ENCODE measurements around the gene HOXA9. TPM values are rescaled to one million over a fixed set of nuclear protein-coding genes. Genes with fewer than 3 reads are reported as not detected.

HOXA9 gene
- total and polyA plus RNA-seq, 2 of the 8 experiments (the other 6 are each of a cell fraction or from before 2014, with no cell fraction given): not detected

DNA sequence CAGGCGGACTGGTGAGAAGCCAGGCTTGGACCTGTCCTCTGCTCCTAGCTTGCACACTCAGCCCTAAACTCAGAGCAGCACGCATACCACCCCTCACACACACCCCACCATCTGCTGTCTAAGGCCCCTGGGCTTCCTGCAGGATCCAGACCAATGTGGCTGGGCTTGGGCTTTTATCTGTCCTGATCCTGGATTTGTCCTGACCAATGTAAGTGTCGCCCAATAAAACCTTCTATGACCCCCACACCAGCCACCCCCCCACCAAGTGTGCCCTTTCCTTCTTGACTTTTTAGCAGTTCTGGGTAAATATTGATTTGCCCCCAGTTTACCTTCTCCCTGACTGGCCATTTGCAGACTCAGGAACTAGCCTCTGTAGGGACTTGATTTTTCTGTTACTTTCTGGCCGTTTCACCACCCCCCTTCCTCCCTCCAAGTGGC, 36.3 kb upstream of the HOXA9 start:
- no peak overlapping the region for H2AFZ ChIP-seq (ENCODE audit: low read length)
- CTCF ChIA-PET (ENCODE audit: partially characterized antibody): interaction anchor here (0.7 to 3.9 kb wide), 6 partner anchors 7 to 572 kb away, joined by 4 to 23 read pairs (median 5); no protein-coding TSS in a partner anchor
- TF ChIP-seq HDAC2 (IDR thresholded peaks at IDR 0.05; ENCODE audit: borderline replicate concordance in 1 of 2, low read depth in 2 of 2, low read length in 2 of 2) (no peak), ZNF274 (IDR thresholded peaks at IDR 0.05; ENCODE audit: borderline replicate concordance, extremely low read depth, low read length) (no peak), SIN3A (conservative IDR thresholded peaks at IDR 0.05 in 1 of 2, IDR thresholded peaks at IDR 0.05 in 1 of 2; ENCODE audit: low read depth in 1 of 2, low read length in 2 of 2) (no peak), POLR2AphosphoS5 (IDR thresholded peaks at IDR 0.05; ENCODE audit: low read depth, low read length) (no peak), RAD21 (IDR thresholded peaks at IDR 0.05 in 1 of 2, conservative IDR thresholded peaks at IDR 0.05 in 1 of 2; ENCODE audit: low read depth in 2 of 2, low read length in 2 of 2) (no peak), POLR2A (IDR thresholded peaks at IDR 0.05; ENCODE audit: control extremely low read depth in 1 of 2, low read depth in 2 of 2, low read length in 2 of 2) (no peak), MAFK (IDR thresholded peaks at IDR 0.05; ENCODE audit: low read depth, low read length) (no peak), RBBP5 (IDR thresholded peaks at IDR 0.05; ENCODE audit: borderline replicate concordance, low read depth, low read length) (no peak)
- TF ChIP-seq, protein P1, sequence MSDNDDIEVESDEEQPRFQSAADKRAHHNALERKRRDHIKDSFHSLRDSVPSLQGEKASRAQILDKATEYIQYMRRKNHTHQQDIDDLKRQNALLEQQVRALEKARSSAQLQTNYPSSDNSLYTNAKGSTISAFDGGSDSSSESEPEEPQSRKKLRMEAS (IDR thresholded peaks at IDR 0.05): no peak
- TF ChIP-seq, protein P2, sequence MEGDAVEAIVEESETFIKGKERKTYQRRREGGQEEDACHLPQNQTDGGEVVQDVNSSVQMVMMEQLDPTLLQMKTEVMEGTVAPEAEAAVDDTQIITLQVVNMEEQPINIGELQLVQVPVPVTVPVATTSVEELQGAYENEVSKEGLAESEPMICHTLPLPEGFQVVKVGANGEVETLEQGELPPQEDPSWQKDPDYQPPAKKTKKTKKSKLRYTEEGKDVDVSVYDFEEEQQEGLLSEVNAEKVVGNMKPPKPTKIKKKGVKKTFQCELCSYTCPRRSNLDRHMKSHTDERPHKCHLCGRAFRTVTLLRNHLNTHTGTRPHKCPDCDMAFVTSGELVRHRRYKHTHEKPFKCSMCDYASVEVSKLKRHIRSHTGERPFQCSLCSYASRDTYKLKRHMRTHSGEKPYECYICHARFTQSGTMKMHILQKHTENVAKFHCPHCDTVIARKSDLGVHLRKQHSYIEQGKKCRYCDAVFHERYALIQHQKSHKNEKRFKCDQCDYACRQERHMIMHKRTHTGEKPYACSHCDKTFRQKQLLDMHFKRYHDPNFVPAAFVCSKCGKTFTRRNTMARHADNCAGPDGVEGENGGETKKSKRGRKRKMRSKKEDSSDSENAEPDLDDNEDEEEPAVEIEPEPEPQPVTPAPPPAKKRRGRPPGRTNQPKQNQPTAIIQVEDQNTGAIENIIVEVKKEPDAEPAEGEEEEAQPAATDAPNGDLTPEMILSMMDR (IDR thresholded peaks at IDR 0.05; ENCODE audit: control extremely low read depth in 1 of 3, insufficient read depth in 1 of 3, low read depth in 1 of 3, low read length in 3 of 3): no peak

More for the DNA sequence above, 36.3 kb upstream of the HOXA9 start:
- Histone ChIP-seq H3K9ac (replicated peaks in 1 of 4; ENCODE audit: extremely low read depth in 1 of 4, low read depth in 3 of 4, low read length in 3 of 4) (no peak overlapping the region), H4K5ac (ENCODE audit: insufficient read length, low read depth, low read length) (no peak overlapping the region), H3K4me3 (ENCODE audit: extremely low read depth in 1 of 4, insufficient read depth in 2 of 4, low read depth in 3 of 4, low read length in 4 of 4) (no peak overlapping the region), H4K91ac (replicated peaks; ENCODE audit: insufficient read length, low read length) (no peak overlapping the region), H2BK20ac (ENCODE audit: low read length) (no peak overlapping the region), H2BK5ac (ENCODE audit: low read depth, low read length) (no peak overlapping the region), H4K20me1 (replicated peaks in 1 of 2; ENCODE audit: control insufficient read depth in 1 of 2, insufficient read depth in 2 of 2, low read length in 2 of 2) (peaks cover 40 to 49% of the 10 kb centered on the region in 2 experiments), H3K27me3 (replicated peaks in 1 of 4; ENCODE audit: control insufficient read depth in 3 of 4, extremely low read depth in 1 of 4, insufficient read depth in 3 of 4, low read length in 3 of 4) (peaks cover 95 to 100% (median 100%) of the 10 kb centered on the region in 4 experiments), H3K27ac (ENCODE audit: low read depth, low read length) (no peak overlapping the region), H3K4me2 (ENCODE audit: insufficient read depth in 1 of 2, low read depth in 2 of 2, low read length in 2 of 2) (no peak overlapping the region; a peak in 1 of 4 replicates), H2AK5ac (ENCODE audit: low read depth, low read length) (no peak overlapping the region; the same call in 1 of the 2 replicates), H4K8ac (ENCODE audit: extremely low read depth, insufficient read depth, low read length) (no peak overlapping the region), H3K79me1 (ENCODE audit: low read depth, low read length) (no peaks in the 10 kb centered on the region; the same call in 1 of the 2 replicates), H2BK12ac (ENCODE audit: low read depth, low read length) (no peak overlapping the region), H2BK120ac (replicated peaks; ENCODE audit: low read depth, low read length) (no peak overlapping the region), H3K18ac (ENCODE audit: extremely low read depth, low read length) (no peak overlapping the region), H3K36me3 (ENCODE audit: control insufficient read depth in 2 of 4, insufficient read depth in 4 of 4, low read length in 3 of 4) (peaks cover 0 to 19% (median 0%) of the 10 kb centered on the region in 4 experiments; a peak in 1 of 8 replicates), H3K79me2 (ENCODE audit: control insufficient read depth in 1 of 2, insufficient read depth in 2 of 2, low read length in 2 of 2) (no peaks in the 10 kb centered on the region), H3K9me3 (ENCODE audit: insufficient read depth in 2 of 2, low read depth in 1 of 2, low read length in 1 of 2) (no peaks in the 10 kb centered on the region; a peak in 1 of 4 replicates), H3K4ac (replicated peaks; ENCODE audit: insufficient read length, low read depth, low read length) (no peak overlapping the region), H3K14ac (ENCODE audit: insufficient read length) (no peak overlapping the region), H3K23me2 (ENCODE audit: low read depth, low read length) (no peaks in the 10 kb centered on the region; the same call in 1 of the 2 replicates), H3K4me1 (replicated peaks in 1 of 4; ENCODE audit: control insufficient read depth in 3 of 4, insufficient read depth in 4 of 4, low read length in 3 of 4) (peaks cover 0 to 8% (median 4%) of the 10 kb centered on the region in 4 experiments; a peak in 6 of 7 replicates), H3K23ac (ENCODE audit: insufficient read length) (no peak overlapping the region), H3K56ac (replicated peaks; ENCODE audit: insufficient read length, low read depth, low read length) (no peak overlapping the region), H2BK15ac (ENCODE audit: low read length) (no peak overlapping the region)
- POLR2A ChIA-PET (ENCODE audit: partially characterized antibody): no interaction called here
- DNase-seq (ENCODE audit: low read depth in 1 of 2, low spot score in 2 of 2) (peak in 1 of 2 experiments; percentile 42), FAIRE-seq (no peak)
- 33% methylated on average over 4 of the region's 4 CpGs; no CpG with 5 or more reads in 1 of the 2 experiments for WGBS, 2 experiments (ENCODE audit: extremely low coverage in 1 of 2, insufficient coverage in 1 of 2, insufficient read length in 1 of 2, insufficient replicate concordance in 2 of 2, low coverage in 1 of 2, low lambda C conversion rate in 2 of 2, missing lambda C conversion rate in 1 of 2)

All from H1 (cell line).